GM23248 (cell line): ENCODE results near the gene CSE1L. TPM values are rescaled to one million over a fixed set of nuclear protein-coding genes. Genes with fewer than 3 reads are reported as not detected.
A peak's percentile ranks its signal among the peaks of the same experiment; 100 is the strongest.

Experiments used
- DNase-seq: peaks from one replicate; pipeline ENCODE4 v3.0.0-alpha.2; 2015
- H2AFZ ChIP-seq: fragments of 200-600 bp; sonication (generic); 2 replicates; pipeline ENCODE4 v1.6.1; 2016; ENCODE audit warnings: antibody characterized with exemption
- H3F3A ChIP-seq: fragments of 200-600 bp; sonication (generic); 2 replicates; pipeline ENCODE4 v1.6.1; 2016; ENCODE audit warnings: mild to moderate bottlenecking, antibody characterized with exemption, mixed run types; ENCODE audit not compliant: insufficient read depth
- H3K27ac ChIP-seq: fragments of 200-600 bp; sonication (generic); 2 replicates; pipeline ENCODE4 v1.5.1; 2016; ENCODE audit warnings: mild to moderate bottlenecking
- H3K27me3 ChIP-seq: fragments of 200-600 bp; sonication (generic); replicated peaks from 2 replicates; pipeline ENCODE4 v1.6.1; 2016; ENCODE audit warnings: mild to moderate bottlenecking; ENCODE audit not compliant: insufficient read depth
- H3K36me3 ChIP-seq: fragments of 200-600 bp; sonication (generic); 2 replicates; pipeline ENCODE4 v1.6.1; 2016; ENCODE audit warnings: low read depth, mild to moderate bottlenecking
- H3K4me1 ChIP-seq: fragments of 200-600 bp; sonication (generic); 2 replicates; pipeline ENCODE4 v1.6.1; 2016; ENCODE audit warnings: mild to moderate bottlenecking; ENCODE audit not compliant: insufficient read depth
- H3K4me2 ChIP-seq: fragments of 200-600 bp; sonication (generic); one replicate; pipeline ENCODE4 v1.6.1; 2016; ENCODE audit warnings: mild to moderate bottlenecking; ENCODE audit not compliant: unreplicated experiment
- H3K4me3 ChIP-seq: fragments of 200-600 bp; sonication (generic); 2 replicates; pipeline ENCODE4 v1.5.1; 2016; ENCODE audit warnings: mild to moderate bottlenecking
- H3K79me2 ChIP-seq: fragments of 200-600 bp; sonication (generic); 2 replicates; pipeline ENCODE4 v1.6.1; 2016; ENCODE audit warnings: mild to moderate bottlenecking; ENCODE audit not compliant: insufficient read depth
- H3K9ac ChIP-seq: fragments of 200-600 bp; sonication (generic); 2 replicates; pipeline ENCODE4 v1.6.1; 2016; ENCODE audit warnings: mild to moderate bottlenecking
- H3K9me2 ChIP-seq: fragments of 200-600 bp; sonication (generic); 2 replicates; pipeline ENCODE4 v1.6.1; 2016; ENCODE audit warnings: mixed run types, mild to moderate bottlenecking, moderate library complexity; ENCODE audit not compliant: insufficient read depth
- H3K9me3 ChIP-seq: fragments of 200-600 bp; sonication (generic); one replicate; pipeline ENCODE4 v1.6.1; 2017; ENCODE audit warnings: low read depth
- H4K20me1 ChIP-seq: fragments of 200-600 bp; sonication (generic); 2 replicates; pipeline ENCODE4 v1.6.0; 2016; ENCODE audit not compliant: insufficient read depth
- EZH2 ChIP-seq: fragments of 200-600 bp; sonication (generic); IDR thresholded peaks from 2 replicates; pipeline ENCODE4 v1.6.1; 2018; ENCODE audit warnings: antibody characterized with exemption, mild to moderate bottlenecking; ENCODE audit not compliant: insufficient read depth, poor library complexity, severe bottlenecking
- EZH2phosphoT487 ChIP-seq: fragments of 200-600 bp; sonication (generic); IDR thresholded peaks from 2 replicates; pipeline ENCODE4 v1.6.1; 2018; ENCODE audit warnings: antibody characterized with exemption, moderate library complexity, mild to moderate bottlenecking, low read depth; ENCODE audit not compliant: insufficient read depth
- WGBS, 2 experiments: methylation state at CpG; one replicate each; pipeline ENCODE4 v1.1.6; 2015 to 2017; ENCODE audit warnings: low lambda C conversion rate in 2 of 2, low coverage in 1 of 2; ENCODE audit errors: missing lambda C conversion rate in 2 of 2; 5-methylcytosine and 5-hydroxymethylcytosine counted together
- in situ Hi-C: fragments of 300-500 bp; cut with MboI; formaldehyde crosslinking; loops from 2 replicates; pipeline ENCODE4 v1.15.0; 2020
- polyA plus RNA-seq: library from polyadenylated mRNA; unstranded; fragments of >200 nt; fragmentation: Nextera tagmentation; extraction: Ambion mirVana; gene quantifications from 2 replicates; pipeline ENCODE4 v1.2.1, GENCODE V29; 2016
- total RNA-seq: library from RNA; depleted of rRNA; stranded (reverse); fragments of >200 nt; shearing (Covaris generic); gene quantifications from 2 replicates; pipeline ENCODE4 v1.2.3, GENCODE V29; 2014

The CSE1L gene
- total and polyA plus RNA-seq, 2 experiments from 2014 or later = 75.2 to 90.2 TPM

- Histone ChIP-seq H3K9ac (no peak overlapping the region), H3K4me3 (no peak overlapping the region), H3K9me3 (no peaks in the 10 kb centered on the region), H3K36me3 (peaks cover 21% of the 10 kb centered on the region), H3K4me2 (no peak overlapping the region), H3K27me3 (no peaks in the 10 kb centered on the region), H3F3A (peaks cover 11% of the 10 kb centered on the region), H3K4me1 (peaks cover 3% of the 10 kb centered on the region), H4K20me1 (no peaks in the 10 kb centered on the region), H2AFZ (no peak overlapping the region), H3K9me2 (no peaks in the 10 kb centered on the region), H3K79me2 (no peaks in the 10 kb centered on the region), H3K27ac (no peak overlapping the region)
- TF ChIP-seq EZH2 (no peak), EZH2phosphoT487 (no peak)
- WGBS, 2 experiments = 86 to 89% methylated on average over 7 of the region's 7 CpGs
- in situ Hi-C loops = no loop called here
- DNase-seq = no peak
Observed at GRCh38 chr20:49034070-49034732, 11.9 kb upstream of the CSE1L start.

DNA sequence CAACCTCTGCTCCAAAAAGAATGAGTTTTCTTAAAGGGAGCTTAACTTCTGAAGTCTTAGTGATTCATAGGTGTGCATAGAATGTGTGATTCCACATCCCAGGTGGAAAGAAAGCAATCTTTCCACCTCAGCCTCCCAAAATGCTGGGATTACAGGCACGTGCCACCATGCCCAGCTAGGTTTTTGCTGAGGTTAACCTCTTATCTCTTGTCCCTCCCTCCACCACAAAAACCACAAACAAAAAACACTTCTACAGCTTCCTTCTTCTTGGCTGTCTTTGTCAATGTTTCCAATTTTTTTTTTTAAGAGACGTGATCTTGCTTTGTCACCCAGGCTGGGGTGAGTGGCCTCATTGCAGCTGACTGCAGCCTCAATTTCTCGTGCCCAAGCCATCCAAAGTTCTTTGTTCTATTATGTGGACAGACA is 8.1 kb upstream of the CSE1L start:
- Histone ChIP-seq H2AFZ (no peak overlapping the region), H3K79me2 (no peaks in the 10 kb centered on the region), H3K9ac (no peak overlapping the region), H3K27me3 (no peaks in the 10 kb centered on the region), H3K9me2 (no peaks in the 10 kb centered on the region), H3K27ac (no peak overlapping the region), H3F3A (0 out of 2 replicates have a peak, but pooled peaks cover 5% of the 10 kb centered on the region), H3K4me1 (no peaks in the 10 kb centered on the region), H4K20me1 (no peaks in the 10 kb centered on the region), H3K36me3 (peaks cover 10% of the 10 kb centered on the region), H3K4me2 (no peak overlapping the region), H3K9me3 (no peaks in the 10 kb centered on the region), H3K4me3 (no peak overlapping the region)
- DNase-seq = peak; percentile 3
- in situ Hi-C loops = no loop called here
- WGBS, 2 experiments = 67 to 71% methylated on average over 3 of the region's 3 CpGs
- TF ChIP-seq EZH2phosphoT487 = no peak
- TF ChIP-seq EZH2 = no peak

GRCh38 chr20:49039854-49040253 is 6.3 kb upstream of the CSE1L start:
- Histone ChIP-seq H3F3A (0 out of 2 replicates have a peak, but pooled peaks cover 5% of the 10 kb centered on the region), H3K4me3 (no peak overlapping the region), H3K9me2 (no peaks in the 10 kb centered on the region), H3K4me1 (no peaks in the 10 kb centered on the region), H3K9me3 (no peaks in the 10 kb centered on the region), H3K27me3 (no peaks in the 10 kb centered on the region), H3K79me2 (no peaks in the 10 kb centered on the region), H3K9ac (no peak overlapping the region), H2AFZ (no peak overlapping the region), H3K36me3 (no peaks in the 10 kb centered on the region; the same call in none of the 2 replicates), H3K27ac (no peak overlapping the region), H3K4me2 (no peak overlapping the region), H4K20me1 (no peaks in the 10 kb centered on the region)
- TF ChIP-seq EZH2phosphoT487 = no peak
- TF ChIP-seq EZH2 = no peak
- in situ Hi-C loops = no loop called here
- no peak for DNase-seq
- 74 to 85% methylated on average over 5 of the region's 5 CpGs for WGBS, 2 experiments

DNA sequence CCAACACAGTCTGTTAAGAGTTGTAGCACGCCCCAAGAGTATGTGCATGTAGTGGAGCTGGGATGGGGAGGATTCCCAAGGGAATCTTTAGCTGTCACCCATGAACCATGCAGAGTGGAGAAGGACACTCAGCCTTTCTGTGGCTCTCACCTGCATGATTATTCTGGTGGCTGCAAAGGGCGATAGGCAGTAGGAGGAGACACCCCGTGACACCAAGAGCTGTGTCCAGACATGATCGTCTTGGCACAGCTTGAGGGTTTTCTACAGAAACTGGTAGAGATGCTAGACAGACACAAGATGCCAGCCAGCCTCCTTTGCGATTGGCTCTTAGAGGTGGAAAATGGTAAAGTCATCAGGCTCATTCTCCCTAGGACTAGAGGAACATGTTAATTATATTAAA is 3.1 kb upstream of the CSE1L start:
- no peak overlapping the region for H2AFZ ChIP-seq
- H3K9me2 ChIP-seq = no peaks in the 10 kb centered on the region
- H3F3A ChIP-seq = peaks cover 5% of the 10 kb centered on the region; the same call in 1 of the 2 replicates
- H3K27ac ChIP-seq = no peak overlapping the region
- no peaks in the 10 kb centered on the region for H4K20me1 ChIP-seq
- H3K9me3 ChIP-seq = no peaks in the 10 kb centered on the region
- H3K79me2 ChIP-seq = peaks cover 12% of the 10 kb centered on the region
- in situ Hi-C loops = no loop called here
- TF ChIP-seq EZH2phosphoT487 = no peak
- no peak for TF ChIP-seq EZH2
- 97 to 98% methylated on average over 5 of the region's 5 CpGs for WGBS, 2 experiments
- no peak overlapping the region for H3K9ac ChIP-seq
- H3K36me3 ChIP-seq = no peaks in the 10 kb centered on the region
- no peak for DNase-seq
- H3K27me3 ChIP-seq = no peaks in the 10 kb centered on the region
- peaks cover 11% of the 10 kb centered on the region for H3K4me1 ChIP-seq
- H3K4me3 ChIP-seq = no peak overlapping the region
- H3K4me2 ChIP-seq = no peak overlapping the region
